HG02571 (cell line): ENCODE results near the gene TMEM209.
"Not testable (repeated sequence)": the region's sequence is repeated elsewhere in the genome, so short reads cannot be mapped to it uniquely, and the experiment has no call there.

ENCODE experiments used
- ATAC-seq: cut with Tn5 transposase; IDR thresholded peaks from one replicate; pipeline ENCODE4 v1.9.1; 2021; ENCODE audit warnings: mild to moderate bottlenecking, moderate library complexity; ENCODE audit not compliant: unreplicated experiment

TMEM209 gene

GRCh38 chr7:130218806-130219620 lies 13.8 kb upstream of the TMEM209 start:
- no peak for ATAC-seq

- ATAC-seq = no peak
Measured at GRCh38 chr7:130216750-130217149, 11.5 kb upstream of the TMEM209 start.

GRCh38 chr7:130216025-130216424 lies 10.8 kb upstream of the TMEM209 start:
- ATAC-seq = no peak

- no peak for ATAC-seq
Measured at GRCh38 chr7:130213828-130214227, 8.6 kb upstream of the TMEM209 start.

GRCh38 chr7:130210181-130210935 lies 5.2 kb upstream of the TMEM209 start:
- no peak for ATAC-seq

GRCh38 chr7:130208516-130208915 lies 3.3 kb upstream of the TMEM209 start:
- no peak for ATAC-seq

- no peak for ATAC-seq
Measured at GRCh38 chr7:130207642-130208041, 2.4 kb upstream of the TMEM209 start, which contains the start of gene SSMEM1. SSMEM1 (plus strand) TSS chr7:130207860; CDS start chr7:130207911, 51 bp downstream.

GRCh38 chr7:130207033-130207432 lies 1.8 kb upstream of the TMEM209 start:
- no peak for ATAC-seq

- no peak for ATAC-seq
Measured at GRCh38 chr7:130201796-130202195, 3.4 kb downstream of the TMEM209 start.

- no peak for ATAC-seq
Measured at GRCh38 chr7:130197094-130197493, 8.1 kb downstream of the TMEM209 start.

- no peak for ATAC-seq
Measured at GRCh38 chr7:130196476-130196875, 8.7 kb downstream of the TMEM209 start.

GRCh38 chr7:130195396-130195795 lies 9.8 kb downstream of the TMEM209 start:
- no peak for ATAC-seq

- ATAC-seq = no peak
Measured at GRCh38 chr7:130191791-130192190, 13.4 kb downstream of the TMEM209 start.

GRCh38 chr7:130189343-130189742 lies 15.9 kb downstream of the TMEM209 start:
- ATAC-seq = no peak

- ATAC-seq = no peak
Measured at GRCh38 chr7:130187360-130187759, 17.8 kb downstream of the TMEM209 start.

- not testable (repeated sequence) for ATAC-seq
Measured at GRCh38 chr7:130184349-130184748, 20.9 kb downstream of the TMEM209 start.

GRCh38 chr7:130182990-130183389 lies 22.2 kb downstream of the TMEM209 start:
- ATAC-seq = peak; percentile 79

- no peak for ATAC-seq
Measured at GRCh38 chr7:130181263-130181605, 24.0 kb downstream of the TMEM209 start.

GRCh38 chr7:130180571-130181262 lies 24.5 kb downstream of the TMEM209 start:
- ATAC-seq = no peak

- no peak for ATAC-seq
Measured at GRCh38 chr7:130179631-130180030, 25.6 kb downstream of the TMEM209 start.

- no peak for ATAC-seq
Measured at GRCh38 chr7:130178251-130178650, 27.0 kb downstream of the TMEM209 start.
